HepG2 (cell line): ENCODE measurements around the gene TULP4. TPM values are rescaled to one million over a fixed set of nuclear protein-coding genes. Genes with fewer than 3 reads are reported as not detected.
A peak's percentile ranks its signal among the peaks of the same experiment; 100 is the strongest.

ENCODE experiments used
- ESRRA ChIP-seq: sonication (generic); formaldehyde crosslinking; IDR thresholded peaks from 2 replicates; pipeline ENCODE4 v1.5.1; 2020; ENCODE audit warnings: mild to moderate bottlenecking, low read depth, missing genetic modification reagents
- MED8 ChIP-seq: sonication (generic); formaldehyde crosslinking; IDR thresholded peaks from 2 replicates; pipeline ENCODE4 v1.8.1; 2023; ENCODE audit warnings: mild to moderate bottlenecking, missing genetic modification reagents; ENCODE audit not compliant: insufficient replicate concordance
- MIER2 ChIP-seq: IDR thresholded peaks from 2 replicates; pipeline ENCODE4 v1.6.1; 2016; ENCODE audit warnings: missing biosample characterization, missing genetic modification reagents
- MTF2 ChIP-seq: sonication (generic); formaldehyde crosslinking; IDR thresholded peaks from 2 replicates; pipeline ENCODE4 v1.5.0; 2020; ENCODE audit warnings: missing genetic modification reagents, borderline replicate concordance
- SKI ChIP-seq: fragments of 450-650 bp; IDR thresholded peaks from one replicate; pipeline ENCODE4 v1.6.1; 2018; ENCODE audit warnings: mild to moderate bottlenecking; ENCODE audit not compliant: partially characterized antibody
- SP5 ChIP-seq: IDR thresholded peaks from 2 replicates; pipeline ENCODE4 v1.6.1; 2016; ENCODE audit warnings: low read depth, borderline replicate concordance
- TRIM24 ChIP-seq: sonication (generic); formaldehyde crosslinking; IDR thresholded peaks from 2 replicates; pipeline ENCODE4 v1.8.0; 2022; ENCODE audit warnings: mild to moderate bottlenecking, missing genetic modification reagents
- ZKSCAN1 ChIP-seq: fragments of 150-350 bp; IDR thresholded peaks from 2 replicates; pipeline ENCODE4 v1.6.1; 2014; ENCODE audit warnings: low read length
- ZNF274 ChIP-seq: sonication (generic); formaldehyde crosslinking; IDR thresholded peaks from 2 replicates; pipeline ENCODE4 v1.5.1; 2020; ENCODE audit warnings: mild to moderate bottlenecking, missing genetic modification reagents
- ZNF788 ChIP-seq: sonication (generic); formaldehyde crosslinking; IDR thresholded peaks from 2 replicates; pipeline ENCODE4 v1.5.0; 2020; ENCODE audit warnings: mild to moderate bottlenecking, missing genetic modification reagents, borderline replicate concordance
- polyA plus RNA-seq, 8 experiments: library from polyadenylated mRNA; depleted of rRNA in 3 of 8; stranded (reverse) in 7 of 8; unstranded in 1 of 8; fragments of >200 nt; fragmentation: Illumina TruSeq in 4 of 8; extraction: Trizol in 4 of 8; gene quantifications; 2 replicates each; pipeline versions ENCODE4 v1.2.1 to v1.2.3, GENCODE V29; 2011 to 2016; ENCODE audit warnings: low read depth in 4 of 8, missing spikeins in 1 of 8, mixed read lengths in 1 of 8; ENCODE audit not compliant: insufficient read depth in 1 of 8
- total RNA-seq, 5 experiments: library from RNA; depleted of rRNA; stranded (reverse); fragments of >200 nt; fragmentation: Illumina TruSeq; extraction: Trizol; gene quantifications; 2 replicates each; pipeline ENCODE4 v1.2.3, GENCODE V29; 2016; ENCODE audit warnings: low read depth in 1 of 5
- TF ChIP-seq, protein P1 (sequence below): sonication (generic); formaldehyde crosslinking; IDR thresholded peaks from 2 replicates; pipeline ENCODE4 v1.5.0; 2020; ENCODE audit warnings: mild to moderate bottlenecking, missing genetic modification reagents, moderate library complexity
- TF ChIP-seq, protein P2 (sequence below): IDR thresholded peaks from 2 replicates; pipeline ENCODE4 v1.6.1; 2016; ENCODE audit warnings: control low read depth
- TF ChIP-seq, protein P3 (sequence below): sonication (generic); formaldehyde crosslinking; IDR thresholded peaks from 2 replicates; pipeline ENCODE4 v1.5.1; 2020; ENCODE audit warnings: mild to moderate bottlenecking, moderate library complexity, missing genetic modification reagents
- TF ChIP-seq, protein P4 (sequence below): sonication (generic); formaldehyde crosslinking; IDR thresholded peaks from 2 replicates; pipeline ENCODE4 v1.4.0; 2020; ENCODE audit warnings: missing genetic modification reagents
- TF ChIP-seq, protein P5 (sequence below): sonication (generic); formaldehyde crosslinking; IDR thresholded peaks from 2 replicates; pipeline ENCODE4 v1.4.0; 2020; ENCODE audit warnings: mild to moderate bottlenecking, low read depth, missing genetic modification reagents
- TF ChIP-seq, protein P6 (sequence below): sonication (generic); formaldehyde crosslinking; conservative IDR thresholded peaks from 2 replicates; pipeline ENCODE4 v1.8.0; 2022; ENCODE audit warnings: low read depth, missing genetic modification reagents

The TULP4 gene
- total and polyA plus RNA-seq, 2 of the 13 experiments (the other 11 are each of a cell fraction or from before 2014, with no cell fraction given) = 21.1 to 122 TPM

DNA sequence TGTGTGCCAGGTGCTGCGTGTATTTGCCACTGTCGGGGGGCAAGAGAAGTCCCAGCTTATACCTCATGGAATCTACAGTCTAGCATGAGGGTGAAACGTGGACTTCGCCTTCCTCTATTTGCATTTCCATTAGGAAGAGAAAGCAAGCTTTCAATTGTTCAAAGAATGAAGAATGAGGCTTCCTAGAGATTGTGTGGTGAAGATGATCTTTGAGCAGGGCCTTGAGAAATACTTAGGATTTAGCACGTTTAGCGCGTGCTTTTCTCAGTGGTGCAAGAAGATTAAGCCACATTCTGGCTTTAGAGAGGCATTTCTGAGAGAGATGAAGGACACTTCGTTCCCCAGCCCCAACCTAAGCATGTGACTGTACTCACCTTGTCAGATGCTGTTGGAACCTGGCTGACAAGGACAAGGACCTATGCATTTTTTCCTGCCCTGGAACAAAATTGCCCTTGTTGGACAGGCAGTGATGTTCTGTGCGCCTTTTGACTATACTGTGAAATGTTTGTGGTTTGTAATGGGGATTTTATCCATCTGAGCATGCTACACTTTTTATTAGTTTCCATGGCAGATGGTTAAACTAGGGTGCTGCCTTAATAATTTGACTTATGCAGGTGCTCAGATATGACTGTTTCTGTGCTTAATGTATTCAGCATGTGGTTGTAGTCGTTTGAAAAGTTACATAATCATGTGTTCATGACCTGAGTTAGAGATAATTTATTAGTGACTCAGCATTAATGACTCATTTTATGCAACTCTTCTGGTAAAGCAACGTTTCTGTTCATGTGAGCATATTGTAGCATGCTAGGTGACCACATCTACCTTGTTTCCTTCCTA, 10.7 kb downstream of the TULP4 start (continued):
- TF ChIP-seq MTF2 (CRISPR knock-in tag) (peak; percentile 78; the same call in 1 of the 2 replicates), TRIM24 (CRISPR knock-in tag) (0 out of 2 replicates have a peak, but pooled peaks have one; percentile 8), MED8 (CRISPR knock-in tag) (no peak), ZNF274 (CRISPR knock-in tag) (no peak; the same call in 1 of the 2 replicates), SP5 (CRISPR knock-in tag) (peak; percentile 58), ZNF788 (CRISPR knock-in tag) (peak; percentile 83; the same call in 1 of the 2 replicates), MIER2 (CRISPR knock-in tag) (peak; percentile 71; the same call in 1 of the 2 replicates), SKI (peak; percentile 32), ESRRA (CRISPR knock-in tag) (peak; percentile 80), ZKSCAN1 (no peak)
- TF ChIP-seq, protein P1, sequence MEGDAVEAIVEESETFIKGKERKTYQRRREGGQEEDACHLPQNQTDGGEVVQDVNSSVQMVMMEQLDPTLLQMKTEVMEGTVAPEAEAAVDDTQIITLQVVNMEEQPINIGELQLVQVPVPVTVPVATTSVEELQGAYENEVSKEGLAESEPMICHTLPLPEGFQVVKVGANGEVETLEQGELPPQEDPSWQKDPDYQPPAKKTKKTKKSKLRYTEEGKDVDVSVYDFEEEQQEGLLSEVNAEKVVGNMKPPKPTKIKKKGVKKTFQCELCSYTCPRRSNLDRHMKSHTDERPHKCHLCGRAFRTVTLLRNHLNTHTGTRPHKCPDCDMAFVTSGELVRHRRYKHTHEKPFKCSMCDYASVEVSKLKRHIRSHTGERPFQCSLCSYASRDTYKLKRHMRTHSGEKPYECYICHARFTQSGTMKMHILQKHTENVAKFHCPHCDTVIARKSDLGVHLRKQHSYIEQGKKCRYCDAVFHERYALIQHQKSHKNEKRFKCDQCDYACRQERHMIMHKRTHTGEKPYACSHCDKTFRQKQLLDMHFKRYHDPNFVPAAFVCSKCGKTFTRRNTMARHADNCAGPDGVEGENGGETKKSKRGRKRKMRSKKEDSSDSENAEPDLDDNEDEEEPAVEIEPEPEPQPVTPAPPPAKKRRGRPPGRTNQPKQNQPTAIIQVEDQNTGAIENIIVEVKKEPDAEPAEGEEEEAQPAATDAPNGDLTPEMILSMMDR (CRISPR knock-in tag) = 0 out of 2 replicates have a peak, but pooled peaks have one; percentile 3
- TF ChIP-seq, protein P2, sequence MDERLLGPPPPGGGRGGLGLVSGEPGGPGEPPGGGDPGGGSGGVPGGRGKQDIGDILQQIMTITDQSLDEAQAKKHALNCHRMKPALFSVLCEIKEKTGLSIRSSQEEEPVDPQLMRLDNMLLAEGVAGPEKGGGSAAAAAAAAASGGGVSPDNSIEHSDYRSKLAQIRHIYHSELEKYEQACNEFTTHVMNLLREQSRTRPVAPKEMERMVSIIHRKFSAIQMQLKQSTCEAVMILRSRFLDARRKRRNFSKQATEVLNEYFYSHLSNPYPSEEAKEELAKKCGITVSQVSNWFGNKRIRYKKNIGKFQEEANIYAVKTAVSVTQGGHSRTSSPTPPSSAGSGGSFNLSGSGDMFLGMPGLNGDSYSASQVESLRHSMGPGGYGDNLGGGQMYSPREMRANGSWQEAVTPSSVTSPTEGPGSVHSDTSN (CRISPR knock-in tag) = no peak
- TF ChIP-seq, protein P3, sequence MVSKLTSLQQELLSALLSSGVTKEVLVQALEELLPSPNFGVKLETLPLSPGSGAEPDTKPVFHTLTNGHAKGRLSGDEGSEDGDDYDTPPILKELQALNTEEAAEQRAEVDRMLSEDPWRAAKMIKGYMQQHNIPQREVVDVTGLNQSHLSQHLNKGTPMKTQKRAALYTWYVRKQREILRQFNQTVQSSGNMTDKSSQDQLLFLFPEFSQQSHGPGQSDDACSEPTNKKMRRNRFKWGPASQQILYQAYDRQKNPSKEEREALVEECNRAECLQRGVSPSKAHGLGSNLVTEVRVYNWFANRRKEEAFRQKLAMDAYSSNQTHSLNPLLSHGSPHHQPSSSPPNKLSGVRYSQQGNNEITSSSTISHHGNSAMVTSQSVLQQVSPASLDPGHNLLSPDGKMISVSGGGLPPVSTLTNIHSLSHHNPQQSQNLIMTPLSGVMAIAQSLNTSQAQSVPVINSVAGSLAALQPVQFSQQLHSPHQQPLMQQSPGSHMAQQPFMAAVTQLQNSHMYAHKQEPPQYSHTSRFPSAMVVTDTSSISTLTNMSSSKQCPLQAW (CRISPR knock-in tag) = peak; percentile 52; the same call in 1 of the 2 replicates
- TF ChIP-seq, protein P4, sequence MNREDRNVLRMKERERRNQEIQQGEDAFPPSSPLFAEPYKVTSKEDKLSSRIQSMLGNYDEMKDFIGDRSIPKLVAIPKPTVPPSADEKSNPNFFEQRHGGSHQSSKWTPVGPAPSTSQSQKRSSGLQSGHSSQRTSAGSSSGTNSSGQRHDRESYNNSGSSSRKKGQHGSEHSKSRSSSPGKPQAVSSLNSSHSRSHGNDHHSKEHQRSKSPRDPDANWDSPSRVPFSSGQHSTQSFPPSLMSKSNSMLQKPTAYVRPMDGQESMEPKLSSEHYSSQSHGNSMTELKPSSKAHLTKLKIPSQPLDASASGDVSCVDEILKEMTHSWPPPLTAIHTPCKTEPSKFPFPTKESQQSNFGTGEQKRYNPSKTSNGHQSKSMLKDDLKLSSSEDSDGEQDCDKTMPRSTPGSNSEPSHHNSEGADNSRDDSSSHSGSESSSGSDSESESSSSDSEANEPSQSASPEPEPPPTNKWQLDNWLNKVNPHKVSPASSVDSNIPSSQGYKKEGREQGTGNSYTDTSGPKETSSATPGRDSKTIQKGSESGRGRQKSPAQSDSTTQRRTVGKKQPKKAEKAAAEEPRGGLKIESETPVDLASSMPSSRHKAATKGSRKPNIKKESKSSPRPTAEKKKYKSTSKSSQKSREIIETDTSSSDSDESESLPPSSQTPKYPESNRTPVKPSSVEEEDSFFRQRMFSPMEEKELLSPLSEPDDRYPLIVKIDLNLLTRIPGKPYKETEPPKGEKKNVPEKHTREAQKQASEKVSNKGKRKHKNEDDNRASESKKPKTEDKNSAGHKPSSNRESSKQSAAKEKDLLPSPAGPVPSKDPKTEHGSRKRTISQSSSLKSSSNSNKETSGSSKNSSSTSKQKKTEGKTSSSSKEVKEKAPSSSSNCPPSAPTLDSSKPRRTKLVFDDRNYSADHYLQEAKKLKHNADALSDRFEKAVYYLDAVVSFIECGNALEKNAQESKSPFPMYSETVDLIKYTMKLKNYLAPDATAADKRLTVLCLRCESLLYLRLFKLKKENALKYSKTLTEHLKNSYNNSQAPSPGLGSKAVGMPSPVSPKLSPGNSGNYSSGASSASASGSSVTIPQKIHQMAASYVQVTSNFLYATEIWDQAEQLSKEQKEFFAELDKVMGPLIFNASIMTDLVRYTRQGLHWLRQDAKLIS (CRISPR knock-in tag) = 0 out of 2 replicates have a peak, but pooled peaks have one; percentile 49
- TF ChIP-seq, protein P5, sequence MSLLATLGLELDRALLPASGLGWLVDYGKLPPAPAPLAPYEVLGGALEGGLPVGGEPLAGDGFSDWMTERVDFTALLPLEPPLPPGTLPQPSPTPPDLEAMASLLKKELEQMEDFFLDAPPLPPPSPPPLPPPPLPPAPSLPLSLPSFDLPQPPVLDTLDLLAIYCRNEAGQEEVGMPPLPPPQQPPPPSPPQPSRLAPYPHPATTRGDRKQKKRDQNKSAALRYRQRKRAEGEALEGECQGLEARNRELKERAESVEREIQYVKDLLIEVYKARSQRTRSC = 0 out of 2 replicates have a peak, but pooled peaks have one; percentile 54
- TF ChIP-seq, protein P6, sequence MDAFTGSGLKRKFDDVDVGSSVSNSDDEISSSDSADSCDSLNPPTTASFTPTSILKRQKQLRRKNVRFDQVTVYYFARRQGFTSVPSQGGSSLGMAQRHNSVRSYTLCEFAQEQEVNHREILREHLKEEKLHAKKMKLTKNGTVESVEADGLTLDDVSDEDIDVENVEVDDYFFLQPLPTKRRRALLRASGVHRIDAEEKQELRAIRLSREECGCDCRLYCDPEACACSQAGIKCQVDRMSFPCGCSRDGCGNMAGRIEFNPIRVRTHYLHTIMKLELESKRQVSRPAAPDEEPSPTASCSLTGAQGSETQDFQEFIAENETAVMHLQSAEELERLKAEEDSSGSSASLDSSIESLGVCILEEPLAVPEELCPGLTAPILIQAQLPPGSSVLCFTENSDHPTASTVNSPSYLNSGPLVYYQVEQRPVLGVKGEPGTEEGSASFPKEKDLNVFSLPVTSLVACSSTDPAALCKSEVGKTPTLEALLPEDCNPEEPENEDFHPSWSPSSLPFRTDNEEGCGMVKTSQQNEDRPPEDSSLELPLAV = no peak
